ENCODE measurements around the gene SLC7A6.

GRCh38 chr16:68309799-68310198 is 45.5 kb downstream of the SLC7A6 start:
- TF ChIP-seq CTCF (IDR thresholded peaks at IDR 0.05; ENCODE audit: insufficient read depth, low read depth, low read length): no peak
- no peak for TF ChIP-seq EZH2 (IDR thresholded peaks at IDR 0.05; ENCODE audit: insufficient read depth, low read length)
